NCI-H2196 treated with DMSO at 0.1 percent for 48 hours (cell line): ENCODE data around the gene DCAF8.

ENCODE experiments used
- DNase-seq: peaks from one replicate; lab custom pipeline; 2025; ENCODE audit not compliant: unreplicated experiment; lab: John Stamatoyannopoulos, UW

Gene DCAF8

DNA sequence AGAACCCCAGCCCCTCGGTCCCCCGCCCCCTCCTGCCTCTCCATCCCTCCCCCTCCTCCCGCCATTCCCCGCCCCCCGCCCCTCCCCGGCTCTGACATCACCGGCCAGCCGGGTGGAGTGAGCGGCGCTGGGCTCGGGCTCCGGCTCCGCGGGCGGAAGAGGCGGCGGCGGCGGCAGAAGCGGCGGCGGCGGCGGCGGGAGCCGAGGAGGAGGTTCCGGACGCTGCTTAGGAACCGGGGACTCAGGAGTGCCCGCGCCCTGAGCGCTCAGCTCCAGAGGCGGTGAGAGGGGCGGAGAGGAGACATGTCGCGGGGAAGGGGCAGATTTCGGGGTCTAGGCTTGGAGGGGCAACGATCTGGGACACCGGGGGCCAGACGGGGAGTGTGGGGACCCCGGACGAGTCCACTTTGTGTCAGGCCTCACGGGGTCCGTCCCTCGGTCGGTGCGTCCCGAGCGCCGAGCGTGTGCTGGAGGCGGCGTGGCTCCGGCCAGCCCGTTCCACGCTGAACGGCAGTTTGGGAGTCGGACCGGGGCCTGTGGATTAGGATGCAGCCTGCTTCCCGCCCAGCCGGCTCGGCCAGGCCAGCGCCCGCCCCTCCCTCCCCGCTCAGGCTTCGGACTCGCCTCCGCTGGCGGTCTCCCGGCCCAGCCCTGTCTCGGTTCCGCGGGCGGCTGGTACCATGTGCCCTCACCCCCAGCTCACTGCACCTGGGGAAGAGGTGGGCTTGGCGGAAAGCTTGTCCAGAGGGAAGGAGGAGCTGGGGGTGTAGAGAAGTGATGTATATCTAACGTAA lies 56.9 kb downstream of the DCAF8 start, which contains the start of gene PEA15:
PEA15 (plus strand) TSS at position 143 of the 794 bp plus-strand sequence. CDS start 6,161 bp downstream, outside the sequence.
- DNase-seq: peak; percentile 25

GRCh38 chr1:160204526-160205241 lies 57.7 kb downstream of the DCAF8 start:
- DNase-seq: no peak

- no peak for DNase-seq
Observed at GRCh38 chr1:160200786-160201185, 61.6 kb downstream of the DCAF8 start.

DNA sequence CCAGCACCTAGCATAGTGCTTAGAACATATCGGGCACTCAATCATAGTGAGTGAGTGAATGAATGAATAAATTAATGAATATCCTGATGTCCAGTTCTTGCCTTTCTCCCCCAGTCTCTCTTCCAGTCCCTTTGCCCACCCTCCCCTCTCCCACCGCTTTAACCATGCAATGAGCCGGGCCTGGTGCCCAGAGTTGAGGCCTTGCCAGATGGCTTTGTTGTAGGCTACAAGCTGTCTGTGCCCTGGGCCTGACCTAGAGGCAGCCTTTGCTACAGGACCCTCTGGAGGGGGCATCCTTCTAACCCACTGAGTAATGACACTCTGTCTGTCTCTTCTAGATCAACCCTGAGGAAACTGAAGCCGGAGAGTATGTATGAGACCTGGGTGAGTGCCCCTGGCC lies 65.1 kb downstream of the DCAF8 start:
- no peak for DNase-seq

DNA sequence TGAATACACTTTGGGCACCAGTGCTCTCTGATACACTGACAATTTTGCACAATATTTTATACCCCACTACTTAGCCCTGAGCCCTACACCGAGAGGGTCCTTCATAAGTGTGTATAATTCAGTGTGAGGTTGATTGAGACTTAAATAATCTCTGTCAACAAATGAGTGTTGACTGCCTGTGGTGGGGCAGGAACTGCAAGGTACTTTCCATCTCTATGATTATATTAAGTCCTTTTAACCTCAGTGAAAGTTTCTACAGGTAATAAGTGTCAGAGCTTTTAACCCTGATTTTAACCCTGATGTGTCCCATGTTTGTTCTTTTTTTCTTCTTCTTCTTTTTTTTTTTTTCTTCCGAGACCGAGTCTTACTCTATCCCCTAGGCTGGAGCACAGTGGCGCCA lies 66.2 kb downstream of the DCAF8 start:
- no peak for DNase-seq

DNA sequence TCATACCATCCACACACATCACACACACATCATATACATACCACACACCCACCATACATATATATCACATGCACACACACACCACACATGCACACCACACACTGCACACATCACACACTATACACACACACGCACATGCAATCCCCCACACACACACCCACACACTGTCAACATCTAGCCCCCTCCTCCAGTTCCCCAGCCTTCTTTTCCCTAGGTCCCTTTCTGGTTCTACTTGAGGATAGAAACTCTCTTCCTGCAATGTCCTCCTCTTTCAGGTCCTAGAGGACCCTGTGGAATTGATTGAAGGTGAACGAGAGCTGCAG lies 67.7 kb downstream of the DCAF8 start:
- no peak for DNase-seq

DNA sequence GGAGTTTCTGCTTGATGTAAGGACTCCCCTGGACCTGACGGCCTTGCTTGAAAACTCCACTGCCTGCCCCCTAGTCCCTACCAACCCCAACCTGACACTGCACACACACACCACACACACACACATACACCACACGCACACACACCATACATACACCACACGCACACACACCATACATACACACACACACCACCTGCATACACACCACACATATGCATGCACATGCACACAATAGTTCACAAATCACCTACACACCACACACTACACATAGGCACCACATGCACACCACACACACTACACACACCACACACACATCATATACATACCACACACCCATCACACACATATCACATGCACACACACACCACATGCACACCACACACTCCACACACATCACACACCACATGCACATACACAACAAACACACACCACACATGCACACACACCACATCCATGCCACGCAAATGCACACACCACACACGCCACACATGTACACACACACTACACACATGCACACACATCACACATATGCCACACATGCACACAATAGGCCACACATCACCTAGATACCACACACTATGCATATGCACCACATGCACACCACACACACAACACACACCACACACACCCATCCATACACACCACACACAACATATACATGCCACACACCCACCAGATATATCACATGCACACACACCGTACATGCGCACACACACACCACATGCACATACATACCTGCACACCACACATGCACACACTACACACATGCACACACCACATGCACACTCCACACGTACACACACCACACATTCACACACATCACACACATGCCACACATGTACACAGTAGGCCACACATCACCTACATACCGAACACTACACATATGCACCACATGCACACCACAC lies 68.3 kb downstream of the DCAF8 start:
- DNase-seq: no peak

DNA sequence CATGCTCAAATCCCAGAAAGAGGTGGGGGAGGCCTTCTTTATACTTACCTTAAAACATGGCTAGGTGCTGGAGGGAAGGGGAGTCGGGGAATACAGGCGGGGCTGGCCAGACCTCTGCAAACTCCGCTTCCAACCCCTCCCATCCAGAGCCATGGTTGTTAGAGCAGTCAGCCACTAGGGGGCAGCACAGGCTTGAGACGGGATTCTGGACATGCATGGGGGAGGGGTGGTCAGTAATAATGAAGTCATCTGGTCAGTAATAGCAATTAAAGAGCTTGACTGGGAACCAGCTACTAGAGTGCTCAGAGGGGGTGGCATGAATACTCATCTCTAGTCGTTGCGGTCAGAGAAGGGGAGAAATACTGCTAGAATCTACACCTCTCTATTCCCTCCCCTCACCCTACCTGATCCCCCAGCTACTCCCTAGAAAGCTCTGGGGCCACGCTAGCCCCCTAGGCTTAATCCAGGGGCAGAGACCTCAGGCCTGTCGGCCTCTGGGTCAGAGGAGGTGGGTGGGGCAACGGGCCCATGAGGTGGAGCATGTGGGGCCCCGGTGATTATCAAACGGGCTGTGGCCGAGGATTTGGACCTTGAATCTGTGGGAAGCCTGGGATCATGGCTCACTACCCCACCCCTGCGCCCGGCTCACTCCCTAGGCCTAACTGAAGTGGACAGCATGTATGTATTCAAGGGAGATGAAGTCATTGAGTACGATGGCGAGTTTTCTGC lies 69.1 kb downstream of the DCAF8 start:
- peak; percentile 78 for DNase-seq

DNA sequence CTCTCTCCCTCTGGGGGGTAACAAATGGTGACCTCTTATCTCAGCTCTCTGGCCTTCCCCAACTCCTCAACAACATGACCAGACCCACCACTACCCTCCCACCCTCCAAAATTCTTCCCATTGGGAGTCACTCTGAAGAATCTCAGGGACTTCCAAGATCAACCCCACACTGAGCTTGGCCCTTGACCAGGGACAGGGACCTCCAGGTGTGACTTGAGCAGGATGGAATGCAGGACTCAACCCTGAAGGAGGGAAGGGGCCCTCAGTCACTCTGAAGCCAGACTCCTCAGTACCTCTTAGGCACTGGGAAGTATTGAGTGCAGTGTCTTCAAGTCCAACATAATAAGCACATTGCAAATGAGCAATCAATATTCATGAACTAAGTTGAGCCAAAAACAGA lies 70.1 kb downstream of the DCAF8 start:
- DNase-seq: no peak

GRCh38 chr1:160191756-160192155 lies 70.6 kb downstream of the DCAF8 start:
- no peak for DNase-seq

DNA sequence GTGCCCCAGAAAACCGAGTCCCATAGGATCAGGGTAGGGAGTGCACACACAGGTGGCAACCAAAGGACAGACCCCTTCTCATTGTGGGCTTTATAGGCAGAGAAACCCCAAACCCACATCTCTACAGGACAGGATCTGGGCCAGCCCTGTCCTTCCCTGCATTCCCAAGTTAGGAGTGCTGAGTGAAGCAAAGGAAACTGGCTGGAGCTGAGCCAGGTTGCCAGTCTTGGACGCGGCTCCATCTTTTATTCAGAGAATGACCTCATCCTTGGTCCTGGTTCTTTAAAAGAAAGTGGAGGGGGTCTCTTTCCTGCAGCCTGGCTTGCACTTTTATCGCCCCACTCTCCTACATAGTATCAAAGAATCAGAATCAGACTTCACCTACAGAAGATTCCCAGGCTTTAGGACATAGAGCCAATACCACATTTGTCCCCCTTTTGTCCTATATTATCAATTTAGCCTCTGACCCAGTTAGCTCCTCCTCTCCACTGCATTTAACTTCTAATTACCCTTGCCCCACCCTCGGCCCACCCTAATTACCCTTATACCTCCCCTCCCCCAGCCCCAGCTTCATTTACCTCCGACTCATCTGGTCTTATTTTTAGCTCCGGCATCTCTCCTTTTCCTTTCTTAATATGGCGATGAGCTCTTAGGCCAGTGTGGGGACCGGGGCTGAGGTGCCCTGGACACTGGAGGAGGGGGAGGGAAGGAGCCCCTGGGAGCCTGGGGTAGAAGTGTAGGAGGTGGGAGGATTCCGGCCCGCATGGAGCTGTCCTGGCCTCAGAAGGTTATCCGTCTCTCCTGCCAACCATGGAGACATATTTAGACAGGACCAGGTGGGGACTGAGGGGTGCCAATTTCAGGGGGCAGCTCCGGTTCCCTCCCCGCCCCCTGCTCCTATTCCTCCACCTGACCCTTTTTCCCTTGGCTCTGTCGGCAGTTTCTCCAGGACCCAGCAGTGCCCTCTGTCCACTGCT lies 72.4 kb downstream of the DCAF8 start, which contains the start of gene CASQ1:
CASQ1 (plus strand) TSS at position 927 of the 977 bp plus-strand sequence. CDS start 177 bp downstream, outside the sequence.
- DNase-seq: no peak

DNA sequence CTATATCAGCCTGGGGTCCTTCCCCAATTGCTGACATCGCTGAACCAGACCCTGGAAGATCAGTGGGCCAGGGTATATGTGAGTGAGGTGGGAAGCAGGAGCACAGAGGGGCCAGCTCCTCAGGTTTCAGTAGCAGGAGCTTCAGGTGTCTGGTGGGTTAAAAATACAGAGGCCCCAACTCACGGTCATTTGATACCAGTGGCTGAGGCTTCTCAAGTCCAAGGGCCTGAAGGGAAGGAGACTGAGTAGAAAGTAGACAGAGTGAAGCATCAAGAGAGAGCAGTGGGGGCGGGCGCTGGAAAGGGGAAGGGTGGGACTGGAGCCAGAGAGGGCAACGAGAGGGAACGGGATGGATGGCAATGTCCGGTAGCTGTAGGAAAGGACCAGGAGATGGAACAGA lies 74.0 kb downstream of the DCAF8 start:
- no peak for DNase-seq

DNA sequence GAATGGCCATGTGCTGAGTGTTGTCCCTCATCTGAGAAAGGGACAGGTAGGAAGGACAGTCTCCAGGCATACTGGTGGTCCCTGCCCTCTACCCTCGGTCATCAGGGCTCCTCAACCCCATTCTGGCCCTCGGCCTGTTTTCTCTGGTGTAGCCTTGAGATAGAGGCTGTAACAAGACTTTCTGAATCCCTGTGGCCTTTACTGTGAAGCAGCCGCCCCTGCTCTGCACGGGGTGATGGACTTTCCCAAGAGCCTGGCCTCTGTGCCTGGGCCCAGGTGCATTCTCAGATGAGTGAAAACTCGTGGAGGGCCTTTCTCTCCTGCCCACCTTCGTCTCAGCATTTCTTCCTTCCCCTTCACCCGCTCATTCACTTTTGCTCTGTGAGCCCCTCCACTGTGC lies 74.9 kb downstream of the DCAF8 start:
- DNase-seq: no peak

DNA sequence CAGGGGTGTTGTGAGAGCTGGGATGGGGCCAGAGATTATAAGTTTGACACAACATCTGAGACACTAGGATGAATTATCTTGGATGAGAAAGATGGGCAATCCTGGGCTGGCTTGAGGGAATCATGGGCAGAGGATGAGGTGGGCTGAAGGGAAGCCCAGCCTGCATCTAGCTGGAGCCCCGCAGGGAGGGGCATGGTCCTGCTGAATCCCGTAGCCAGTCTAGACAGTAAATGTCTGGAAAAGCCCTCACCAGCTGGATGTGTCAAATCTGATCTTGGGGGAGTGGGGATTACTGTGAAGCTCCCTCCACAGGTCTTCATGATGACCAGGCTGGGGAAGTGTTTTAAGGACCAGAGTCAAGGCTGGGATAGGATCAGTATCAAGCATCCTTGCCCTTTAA lies 75.6 kb downstream of the DCAF8 start:
- DNase-seq: no peak

GRCh38 chr1:160186246-160186645 lies 76.1 kb downstream of the DCAF8 start:
- DNase-seq: no peak

GRCh38 chr1:160179336-160179735 lies 83.0 kb downstream of the DCAF8 start:
- DNase-seq: no peak

GRCh38 chr1:160178731-160179130 lies 83.6 kb downstream of the DCAF8 start:
- no peak for DNase-seq

- no peak for DNase-seq
Observed at GRCh38 chr1:160177667-160178066, 84.7 kb downstream of the DCAF8 start.

- no peak for DNase-seq
Observed at GRCh38 chr1:160177231-160177630, 85.1 kb downstream of the DCAF8 start.

GRCh38 chr1:160171980-160172379 lies 90.4 kb downstream of the DCAF8 start:
- no peak for DNase-seq
